ENCODE results near the gene EPHB1. TPM values are rescaled to one million over a fixed set of nuclear protein-coding genes. Genes with fewer than 3 reads are reported as not detected.
"Not testable (repeated sequence)": the region's sequence is repeated elsewhere in the genome, so short reads cannot be mapped to it uniquely, and the experiment has no call there.

The EPHB1 gene
- total RNA-seq, 1 experiment from 2014 or later = 0.86 TPM

- TF ChIP-seq ATF3 (IDR thresholded peaks at IDR 0.05) (no peak), POLR2AphosphoS5 (IDR thresholded peaks at IDR 0.05; ENCODE audit: low read depth, low read length) (no peak), POLR2A (IDR thresholded peaks at IDR 0.05; ENCODE audit: borderline replicate concordance, extremely low read depth, insufficient read depth, insufficient read length) (no peak), EZH2 (IDR thresholded peaks at IDR 0.05) (no peak), SRF (IDR thresholded peaks at IDR 0.05; ENCODE audit: low read depth) (no peak), FOSL1 (IDR thresholded peaks at IDR 0.05; ENCODE audit: low read depth) (no peak), CBX3 (IDR thresholded peaks at IDR 0.05; ENCODE audit: low read depth) (no peak)
These were observed 314.6 kb downstream of the EPHB1 start (continued) for GRCh38 chr3:135109681-135110080.

- POLR2A ChIA-PET; intact Hi-C loops (cut with micrococcal nuclease): not testable (repeated sequence)
- CTCF ChIA-PET = interaction anchor here (0.7 kb wide), 1 partner anchor 668 kb away, joined by 3 read pairs; no protein-coding TSS in a partner anchor
These were observed 319.5 kb downstream of the EPHB1 start for GRCh38 chr3:135114551-135114950.

GRCh38 chr3:135117977-135118376 lies 322.9 kb downstream of the EPHB1 start:
- intact Hi-C loops (cut with micrococcal nuclease) = no loop called here
- H3K9me2 ChIP-seq (ENCODE audit: insufficient read depth) = no peaks in the 10 kb centered on the region
- no peaks in the 10 kb centered on the region for H3K4me1 ChIP-seq (ENCODE audit: control insufficient read depth in 1 of 2, insufficient read depth in 2 of 2, low read length in 2 of 2)
- H3K9ac ChIP-seq (ENCODE audit: low read length) = no peak overlapping the region
- BruUV-seq (replicated peaks) = no TSS peak
- ChIA-PET POLR2A (no interaction called here), RAD21 (ENCODE audit: low non-redundant PET in 1 of 2, low total read pairs in 2 of 2, uncharacterized antibody in 2 of 2, unreplicated experiment in 2 of 2) (no interaction called here), CTCF (no interaction called here)
- no peak overlapping the region for H2AFZ ChIP-seq (ENCODE audit: low read depth, low read length, poor library complexity, severe bottlenecking)
- no peaks in the 10 kb centered on the region for H3K36me3 ChIP-seq (ENCODE audit: control insufficient read depth in 1 of 2, insufficient read depth in 2 of 2, low read length in 2 of 2)
- H4K20me1 ChIP-seq (ENCODE audit: insufficient read depth) = no peaks in the 10 kb centered on the region
- H3K27ac ChIP-seq (ENCODE audit: low read depth, low read length) = no peak overlapping the region
- ATAC-seq = no peak
- H3K27me3 ChIP-seq (ENCODE audit: insufficient read depth, low read length) = no peaks in the 10 kb centered on the region; the same call in 1 of the 2 replicates
- H3K4me3 ChIP-seq (replicated peaks in 1 of 2; ENCODE audit: low read depth in 1 of 2, low read length in 2 of 2) = no peak overlapping the region
- DNase-seq (ENCODE audit: low read depth, low spot score) = no peak
- H3K4me2 ChIP-seq (ENCODE audit: low read length) = no peak overlapping the region
- no peaks in the 10 kb centered on the region for H3K79me2 ChIP-seq (ENCODE audit: insufficient read depth, low read length)
- no peaks in the 10 kb centered on the region for H3K9me3 ChIP-seq (ENCODE audit: control insufficient read depth in 1 of 2, insufficient read depth in 1 of 2, low read depth in 1 of 2, low read length in 2 of 2)
- TF ChIP-seq CBX3 (IDR thresholded peaks at IDR 0.05; ENCODE audit: low read depth) = no peak
- TF ChIP-seq POLR2A (IDR thresholded peaks at IDR 0.05; ENCODE audit: borderline replicate concordance, extremely low read depth, insufficient read depth, insufficient read length) = no peak
- no peak for TF ChIP-seq REST (IDR thresholded peaks at IDR 0.05; ENCODE audit: low read depth)
- TF ChIP-seq ELF1 (IDR thresholded peaks at IDR 0.05; ENCODE audit: borderline replicate concordance, low read depth) = no peak
- TF ChIP-seq ZNF274 (IDR thresholded peaks at IDR 0.05; ENCODE audit: low read depth, low read length) = no peak
- no peak for TF ChIP-seq ZBTB33 (IDR thresholded peaks at IDR 0.05; ENCODE audit: extremely low read depth, insufficient replicate concordance, low read length)
- TF ChIP-seq FOSL1 (IDR thresholded peaks at IDR 0.05; ENCODE audit: low read depth) = no peak
- TF ChIP-seq ZFX (IDR thresholded peaks at IDR 0.05) = no peak
- no peak for TF ChIP-seq MAX (IDR thresholded peaks at IDR 0.05)

More at GRCh38 chr3:135114551-135114950, 319.5 kb downstream of the EPHB1 start:
- RAD21 ChIA-PET (ENCODE audit: low non-redundant PET in 1 of 2, low total read pairs in 2 of 2, uncharacterized antibody in 2 of 2, unreplicated experiment in 2 of 2); H3K4me3 ChIP-seq (replicated peaks in 1 of 2; ENCODE audit: low read depth in 1 of 2, low read length in 2 of 2); H3K36me3 ChIP-seq (ENCODE audit: control insufficient read depth in 1 of 2, insufficient read depth in 2 of 2, low read length in 2 of 2); H3K27me3 ChIP-seq (ENCODE audit: insufficient read depth, low read length); H3K9me3 ChIP-seq (ENCODE audit: control insufficient read depth in 1 of 2, insufficient read depth in 1 of 2, low read depth in 1 of 2, low read length in 2 of 2); H2AFZ ChIP-seq (ENCODE audit: low read depth, low read length, poor library complexity, severe bottlenecking); H3K9me2 ChIP-seq (ENCODE audit: insufficient read depth); H3K4me1 ChIP-seq (ENCODE audit: control insufficient read depth in 1 of 2, insufficient read depth in 2 of 2, low read length in 2 of 2); H3K79me2 ChIP-seq (ENCODE audit: insufficient read depth, low read length); ATAC-seq; BruUV-seq (replicated peaks); H3K4me2 ChIP-seq (ENCODE audit: low read length); H3K9ac ChIP-seq (ENCODE audit: low read length); H3K27ac ChIP-seq (ENCODE audit: low read depth, low read length); DNase-seq (ENCODE audit: low read depth, low spot score); H4K20me1 ChIP-seq (ENCODE audit: insufficient read depth): not testable (repeated sequence)

All from HCT116 (cell line).